IPS-20b (cell line): ENCODE data around the gene DIAPH3.

Experiments used
- H3K27ac ChIP-seq: one replicate; pipeline ENCODE4 v1.5.1; 2013; ENCODE audit warnings: low read length
- H3K27me3 ChIP-seq: 2 replicates; pipeline ENCODE4 v1.6.1; 2013; ENCODE audit warnings: mild to moderate bottlenecking, low read length, inconsistent platforms; ENCODE audit not compliant: insufficient read depth
- H3K36me3 ChIP-seq: 2 replicates; pipeline ENCODE4 v1.6.1; 2013; ENCODE audit warnings: low read depth, mild to moderate bottlenecking, inconsistent platforms, low read length, moderate library complexity; ENCODE audit not compliant: insufficient read depth
- H3K4me1 ChIP-seq: 2 replicates; pipeline ENCODE4 v1.6.1; 2013; ENCODE audit warnings: mild to moderate bottlenecking, control low read depth, inconsistent platforms, low read length, moderate library complexity; ENCODE audit not compliant: insufficient read depth
- H3K4me3 ChIP-seq: 2 replicates; pipeline ENCODE4 v1.5.1; 2013; ENCODE audit warnings: mild to moderate bottlenecking, low read length, inconsistent platforms
- H3K9ac ChIP-seq: 2 replicates; pipeline ENCODE4 v1.6.1; 2013; ENCODE audit warnings: low read depth, mild to moderate bottlenecking, inconsistent platforms, low read length, moderate library complexity
- H3K9me3 ChIP-seq: 2 replicates; pipeline ENCODE4 v1.6.1; 2013; ENCODE audit warnings: mild to moderate bottlenecking, low read depth, low read length, inconsistent platforms; ENCODE audit not compliant: insufficient read depth

The DIAPH3 gene

GRCh38 chr13:59621773-59622172 lies 542.0 kb downstream of the DIAPH3 start:
- H3K27ac ChIP-seq: no peak overlapping the region
- peaks cover 17% of the 10 kb centered on the region for H3K4me1 ChIP-seq
- no peak overlapping the region for H3K4me3 ChIP-seq
- no peaks in the 10 kb centered on the region for H3K36me3 ChIP-seq
- no peaks in the 10 kb centered on the region for H3K27me3 ChIP-seq
- no peak overlapping the region for H3K9ac ChIP-seq
- peaks cover 5% of the 10 kb centered on the region for H3K9me3 ChIP-seq
